Stimulated activated CD4-positive, alpha-beta T cell treated with anti-CD3 and anti-CD28 coated beads, Interleukin-4, amount 100 ng/mL, for 48 hours (primary cell): Measurements from ENCODE around the gene AHCYL2.
"Not testable (repeated sequence)": the region's sequence is repeated elsewhere in the genome, so short reads cannot be mapped to it uniquely, and the experiment has no call there.

Experiments
- DNase-seq, 2 donors: peaks; one replicate each; pipeline ENCODE4 v3.0.0-alpha.2; 2020; ENCODE audit warnings: low read depth in 2 of 2

Gene AHCYL2

GRCh38 chr7:129285111-129285510, 60.3 kb downstream of the AHCYL2 start:
- DNase-seq: no peak

DNA sequence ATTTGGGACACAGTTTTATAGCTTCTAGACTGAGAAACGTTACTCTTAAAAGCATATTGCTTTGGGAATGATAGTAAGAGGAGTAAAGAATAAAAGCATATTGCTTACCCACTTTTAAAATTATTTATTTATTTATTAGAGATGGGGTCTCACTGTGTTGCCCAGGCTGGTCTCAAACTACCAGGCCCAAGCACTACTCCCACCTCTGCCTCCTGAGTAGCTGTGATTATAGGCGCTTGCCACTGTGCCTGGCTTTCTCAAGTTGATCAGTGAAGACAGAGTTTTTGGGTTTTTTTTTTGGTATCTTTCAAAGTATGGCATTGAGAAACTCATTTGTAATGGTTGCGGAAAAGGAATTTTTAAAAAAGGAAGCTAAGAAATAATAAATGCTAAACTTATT, 68.0 kb downstream of the AHCYL2 start:
- no peak for DNase-seq

DNA sequence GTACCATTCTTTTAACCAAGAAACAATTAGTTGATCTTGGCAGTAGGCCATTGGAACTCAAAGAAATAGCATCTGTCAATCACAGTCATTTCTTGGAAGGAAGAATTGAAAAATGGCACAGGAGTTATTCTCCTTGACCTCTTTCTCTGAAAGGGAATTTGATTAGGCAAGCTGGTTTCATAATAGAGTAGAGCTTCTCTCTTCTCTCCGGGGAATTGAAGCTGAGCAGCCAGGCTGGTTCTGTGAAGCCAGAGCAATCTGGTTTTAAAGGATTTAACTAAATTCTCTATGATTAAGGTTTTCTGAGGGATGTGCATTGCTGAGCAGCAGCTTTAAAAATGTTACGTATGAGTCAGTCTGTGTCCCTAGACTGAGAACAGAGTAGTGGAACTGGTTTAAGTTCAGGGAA, 70.2 kb downstream of the AHCYL2 start:
- DNase-seq: no peak

GRCh38 chr7:129298268-129298893, 73.6 kb downstream of the AHCYL2 start:
- peak; percentile 15 to 38 for DNase-seq

GRCh38 chr7:129299889-129300288, 75.1 kb downstream of the AHCYL2 start:
- DNase-seq: no peak

- not testable (repeated sequence) for DNase-seq
Measured at GRCh38 chr7:129300299-129300698, 75.5 kb downstream of the AHCYL2 start.

DNA sequence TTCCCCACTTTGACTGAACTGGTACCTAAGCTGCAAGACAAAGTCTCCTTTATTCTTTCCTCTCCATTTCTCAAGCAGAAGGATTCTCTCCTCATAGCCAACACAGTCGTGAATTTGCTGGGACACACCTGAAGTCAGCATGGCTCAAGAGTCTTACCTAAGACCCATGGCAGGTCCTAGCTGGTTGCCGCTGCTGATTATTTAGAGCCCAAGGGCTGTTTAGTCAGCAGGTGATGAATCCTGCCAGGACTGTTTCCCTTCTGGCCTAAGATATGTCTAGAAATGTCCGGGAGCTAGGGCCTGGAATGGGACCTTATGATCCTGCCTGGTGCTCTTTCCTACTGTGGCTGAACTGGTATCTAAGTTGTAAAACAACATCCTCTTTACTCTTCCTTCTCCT, 82.8 kb downstream of the AHCYL2 start:
- no peak for DNase-seq

GRCh38 chr7:129308047-129308446, 83.2 kb downstream of the AHCYL2 start:
- DNase-seq: no peak

GRCh38 chr7:129311429-129311828, 86.6 kb downstream of the AHCYL2 start:
- DNase-seq: no peak

- no peak for DNase-seq
Measured at GRCh38 chr7:129313282-129313681, 88.5 kb downstream of the AHCYL2 start.

GRCh38 chr7:129315960-129316359, 91.1 kb downstream of the AHCYL2 start:
- DNase-seq: no peak

DNA sequence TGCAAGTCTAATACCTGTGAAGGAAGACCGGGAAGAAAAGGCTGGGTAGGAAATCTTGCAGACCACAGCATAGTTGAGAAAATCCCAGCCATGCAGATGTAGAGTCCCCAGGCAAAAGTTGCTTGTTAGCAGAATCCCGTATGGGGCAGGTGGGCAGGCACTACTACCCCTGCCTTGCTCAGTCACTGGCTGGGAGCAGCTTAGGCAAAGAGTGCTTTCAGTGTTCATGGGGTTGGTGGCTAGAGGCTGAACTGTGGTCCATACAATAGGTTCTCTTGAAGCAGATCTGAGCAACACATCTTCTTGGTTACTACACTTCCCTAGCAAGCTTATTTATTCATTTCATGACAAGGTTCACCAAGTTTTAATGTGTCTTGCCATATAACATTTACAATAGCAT, 92.6 kb downstream of the AHCYL2 start:
- no peak for DNase-seq

DNA sequence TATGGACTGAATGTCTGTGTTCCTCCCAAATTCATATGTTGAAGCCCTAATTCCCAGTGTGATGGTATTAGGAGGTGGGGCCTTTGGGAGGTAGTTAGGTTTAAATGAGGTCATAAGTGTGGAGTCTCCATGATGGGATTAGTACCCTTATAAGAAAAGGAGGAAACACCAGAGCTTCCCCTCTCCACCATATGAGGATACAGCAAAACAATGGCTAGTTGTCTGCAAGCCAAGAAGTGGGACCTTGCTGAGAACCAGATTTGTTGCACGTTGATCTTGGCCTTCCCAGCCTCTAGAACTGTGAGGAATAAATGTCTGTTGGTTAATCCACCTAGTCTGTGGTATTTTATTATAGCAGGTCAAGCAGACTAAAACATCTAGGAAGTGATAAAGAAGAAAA, 102.2 kb downstream of the AHCYL2 start:
- no peak for DNase-seq

GRCh38 chr7:129332254-129333035, 107.6 kb downstream of the AHCYL2 start:
- no peak for DNase-seq

- DNase-seq: no peak
Measured at GRCh38 chr7:129334473-129334872, 109.6 kb downstream of the AHCYL2 start.

- DNase-seq: no peak
Measured at GRCh38 chr7:129338450-129338849, 113.6 kb downstream of the AHCYL2 start.

- no peak for DNase-seq
Measured at GRCh38 chr7:129341212-129341611, 116.4 kb downstream of the AHCYL2 start.

DNA sequence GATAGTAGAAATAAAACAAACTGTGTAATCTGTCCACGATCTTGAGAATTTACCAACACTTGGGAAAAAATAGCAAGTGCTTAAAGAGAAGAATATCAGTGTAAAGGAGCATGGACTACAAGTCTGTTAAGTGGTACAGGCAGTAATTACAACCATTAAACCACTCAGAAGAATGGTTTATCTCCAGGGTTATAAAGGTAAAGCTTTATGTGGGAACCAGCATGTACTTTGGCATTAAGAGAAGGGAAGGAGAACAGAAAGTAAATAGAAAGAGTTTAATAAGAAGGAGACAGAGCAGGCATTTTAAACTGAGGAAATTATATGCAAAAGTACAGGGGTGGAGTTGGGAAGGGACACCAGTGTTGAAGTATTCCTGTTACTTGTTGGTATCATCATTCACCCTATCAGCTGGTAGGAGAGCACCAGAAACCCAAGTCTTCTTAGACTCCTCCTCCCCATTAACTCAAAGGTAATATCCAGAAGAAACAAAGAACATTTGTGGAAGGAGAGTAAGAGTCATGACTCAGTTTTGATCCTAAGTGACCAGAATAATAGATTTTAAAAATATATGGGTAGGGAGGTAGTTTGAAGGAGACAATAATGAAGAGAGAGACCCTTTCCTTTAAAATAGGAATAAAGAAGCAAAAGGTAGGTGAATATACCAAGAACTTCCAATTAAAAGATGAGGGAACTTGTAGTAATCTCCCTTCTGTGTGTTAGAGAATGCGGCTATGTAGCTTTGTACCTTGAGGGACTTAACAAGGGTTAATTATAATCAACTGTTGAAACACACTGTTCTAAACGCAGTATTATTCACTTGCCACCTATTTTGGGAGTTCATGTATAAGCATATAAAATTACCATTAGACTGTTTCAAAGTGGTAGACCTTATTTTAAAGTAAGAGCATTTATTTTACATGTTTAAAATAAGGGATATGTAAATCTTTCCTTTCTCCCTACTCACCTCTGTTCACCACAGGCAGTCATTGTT, 117.3 kb downstream of the AHCYL2 start:
- DNase-seq: no peak

GRCh38 chr7:129343099-129343700, 118.4 kb downstream of the AHCYL2 start:
- DNase-seq: no peak

DNA sequence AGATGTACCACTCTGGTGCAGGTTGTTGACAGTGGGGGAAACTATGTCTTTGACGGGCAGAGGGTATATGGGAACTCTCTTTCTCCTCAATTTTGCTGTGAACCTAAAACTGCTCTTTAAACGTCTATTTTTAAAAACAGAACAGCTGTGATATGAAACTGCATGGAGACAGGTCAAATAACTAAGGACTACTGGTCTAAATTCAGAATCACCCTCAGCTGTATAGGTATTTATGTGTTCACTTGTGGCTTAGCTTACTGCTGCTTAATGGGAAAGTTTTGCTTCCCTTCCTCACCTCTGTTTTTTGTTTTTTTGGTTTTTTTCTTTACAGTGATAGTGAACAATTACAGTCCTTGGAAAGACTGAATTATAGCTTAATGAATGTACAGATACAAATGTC, 122.5 kb downstream of the AHCYL2 start:
- DNase-seq: no peak

DNA sequence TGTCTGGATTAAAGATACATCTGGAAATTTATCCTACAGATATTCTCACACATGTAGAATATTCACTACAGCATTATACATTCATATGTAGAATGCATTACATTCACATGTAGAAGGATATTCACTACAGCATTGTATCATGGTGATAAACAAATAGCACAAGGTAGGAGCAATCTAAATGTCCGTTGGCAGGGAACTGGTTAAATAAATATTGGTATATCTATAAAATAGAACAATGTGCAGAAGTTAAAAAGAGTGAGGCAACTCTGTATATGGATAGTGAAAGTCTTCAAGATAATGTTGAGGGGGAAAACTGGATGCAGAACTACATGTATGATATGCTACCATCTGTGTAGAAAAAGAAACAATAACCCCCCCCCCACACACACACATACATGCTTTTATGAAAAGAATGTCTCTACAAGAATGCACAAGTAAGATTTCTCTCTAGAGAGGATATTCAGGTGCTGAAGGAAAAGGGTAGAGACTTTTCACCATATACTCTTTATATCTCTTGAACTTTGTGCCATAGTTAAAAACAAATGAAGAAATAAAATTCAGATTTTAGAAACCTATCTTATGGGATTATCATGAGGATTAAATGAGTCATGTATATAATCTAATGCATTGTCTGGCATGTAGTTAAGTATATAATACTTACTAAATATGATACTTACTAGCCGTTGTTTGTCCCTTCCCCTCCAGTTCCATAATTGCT, 123.4 kb downstream of the AHCYL2 start:
- DNase-seq: no peak
